ENCODE results near the gene SEMA5B.

GRCh38 chr3:122985539-122985938 is 42.0 kb downstream of the SEMA5B start:
- TF ChIP-seq CTCF (conservative IDR thresholded peaks at IDR 0.05; ENCODE audit: low read depth, low read length) (no peak), EZH2 (IDR thresholded peaks at IDR 0.05; ENCODE audit: low read length, unreplicated experiment) (no peak), EZH2phosphoT487 (IDR thresholded peaks at IDR 0.05; ENCODE audit: borderline replicate concordance, low read length) (no peak)

Measured in PC-3 (cell line).